GM12801 (cell line): ENCODE results near the gene GPR183.

Source experiments
- CTCF ChIP-seq: IDR thresholded peaks from one replicate; pipeline ENCODE4 v1.5.1; 2011; ENCODE audit warnings: control low read depth; ENCODE audit not compliant: insufficient read length; ENCODE audit errors: extremely low read depth

GPR183 gene

GRCh38 chr13:99297331-99297730, 9.9 kb downstream of the GPR183 start:
- no peak for TF ChIP-seq CTCF

- no peak for TF ChIP-seq CTCF
Observed at GRCh38 chr13:99296398-99296797, 10.8 kb downstream of the GPR183 start.

- no peak for TF ChIP-seq CTCF
Observed at GRCh38 chr13:99295488-99296252, 11.5 kb downstream of the GPR183 start.

GRCh38 chr13:99294958-99295357, 12.2 kb downstream of the GPR183 start:
- TF ChIP-seq CTCF: no peak

GRCh38 chr13:99294198-99294597, 13.0 kb downstream of the GPR183 start:
- TF ChIP-seq CTCF: no peak

GRCh38 chr13:99293178-99293577, 14.0 kb downstream of the GPR183 start:
- TF ChIP-seq CTCF: no peak

GRCh38 chr13:99290894-99291293, 16.3 kb downstream of the GPR183 start:
- TF ChIP-seq CTCF: no peak
